NCI-H1048 (cell line): ENCODE data around the gene ANHX.
"Not testable (repeated sequence)": the region's sequence is repeated elsewhere in the genome, so short reads cannot be mapped to it uniquely, and the experiment has no call there.

Experiments
- DNase-seq: peaks from one replicate; lab custom pipeline; 2025; lab: John Stamatoyannopoulos, UW

Gene ANHX

DNA sequence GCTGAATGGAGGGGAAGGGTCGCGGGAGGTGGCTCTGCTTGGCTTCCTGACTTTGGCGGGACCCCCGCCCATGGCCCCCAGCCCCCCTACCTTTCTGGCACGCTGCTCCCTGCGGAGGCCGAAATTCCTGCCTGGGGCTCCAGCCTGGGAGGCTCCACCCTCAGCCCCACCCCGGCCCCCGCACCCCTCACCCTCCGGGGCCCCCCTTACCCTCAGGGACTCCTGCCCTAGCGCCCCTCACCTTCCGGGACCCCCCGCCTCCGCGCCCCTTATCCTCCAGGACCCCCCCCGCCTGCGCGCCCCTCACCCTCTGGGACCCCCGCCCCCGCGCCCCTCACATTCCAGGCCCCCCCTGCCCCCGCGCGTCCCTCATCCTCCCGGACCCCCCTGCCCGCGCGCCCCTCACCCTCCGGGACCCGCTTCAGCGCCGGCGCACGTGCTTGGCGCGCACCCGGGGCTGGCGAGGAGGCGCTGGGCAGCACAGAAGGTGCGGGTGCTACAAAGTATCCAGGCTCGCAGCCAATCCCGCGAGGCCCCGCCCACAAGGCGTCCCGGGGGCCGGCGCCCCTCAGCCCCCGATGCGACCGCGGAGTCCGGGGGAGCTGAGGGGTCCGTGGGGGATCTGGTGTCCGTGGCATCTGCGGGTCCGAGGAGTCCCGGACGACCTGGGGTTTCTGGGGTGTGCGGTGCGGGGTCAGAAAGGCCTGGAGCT is at the start of gene ANHX:
Gene ANHX, minus strand, starts transcription at position 477 of the 712 bp plus-strand sequence. CDS start 1,521 bp downstream, outside the sequence.
- no peak for DNase-seq

DNA sequence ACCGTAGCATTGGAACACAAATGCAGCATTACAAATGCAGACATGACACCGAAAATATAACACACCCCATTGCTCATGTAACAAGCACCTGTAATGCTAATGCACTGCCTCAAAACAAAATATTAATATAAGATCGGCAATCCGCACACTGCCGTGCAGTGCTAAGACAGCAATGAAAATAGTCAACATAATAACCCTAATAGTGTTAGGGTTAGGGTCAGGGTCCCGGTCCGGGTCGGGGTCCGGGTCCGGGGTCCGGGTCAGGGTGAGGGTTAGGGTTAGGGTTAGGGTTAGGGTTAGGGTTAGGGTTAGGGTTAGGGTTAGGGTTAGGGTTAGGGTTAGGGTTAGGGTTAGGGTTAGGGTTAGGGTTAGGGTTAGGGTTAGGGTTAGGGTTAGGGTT is 29.0 kb upstream of the ANHX start:
- DNase-seq = not testable (repeated sequence)

DNA sequence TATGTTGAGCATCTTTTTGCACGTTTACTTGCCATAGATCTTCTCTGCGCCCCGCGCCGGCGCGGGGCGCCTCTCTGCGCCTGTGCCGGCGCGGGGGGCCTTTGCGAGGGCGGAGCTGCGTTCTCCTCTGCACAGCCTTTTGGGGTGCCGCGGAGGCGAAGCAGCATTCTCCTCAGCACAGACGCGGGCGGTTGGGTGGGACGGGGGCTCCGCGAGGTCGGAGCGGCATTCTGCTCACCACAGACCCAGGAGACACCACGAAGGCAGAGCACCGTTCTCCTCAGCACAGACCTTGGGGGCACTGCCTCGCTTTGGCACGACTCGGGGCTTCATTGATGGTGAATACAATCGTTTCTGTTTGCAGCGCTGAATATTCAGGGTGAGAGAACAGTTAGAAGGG is 28.5 kb upstream of the ANHX start:
- no peak for DNase-seq

DNA sequence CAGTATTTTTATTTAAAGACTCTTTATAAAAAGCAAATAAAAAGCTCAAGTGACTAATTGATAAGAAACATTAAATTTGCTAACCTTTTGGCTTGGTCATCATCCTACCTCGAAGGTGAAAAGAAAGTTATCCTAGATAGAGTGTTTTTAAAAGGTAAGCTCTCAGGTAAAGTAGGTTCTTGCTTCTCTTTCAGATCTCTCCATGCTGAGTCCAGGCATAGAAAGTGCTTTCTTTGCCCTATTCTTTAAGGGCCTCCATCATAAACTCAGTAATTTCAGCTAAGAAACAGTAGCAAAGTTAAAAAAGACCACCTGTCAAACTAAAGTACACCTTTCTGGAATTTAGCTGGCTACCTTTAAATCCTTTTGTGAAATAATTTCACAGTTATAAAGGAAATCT is 20.6 kb upstream of the ANHX start:
- DNase-seq = no peak

DNA sequence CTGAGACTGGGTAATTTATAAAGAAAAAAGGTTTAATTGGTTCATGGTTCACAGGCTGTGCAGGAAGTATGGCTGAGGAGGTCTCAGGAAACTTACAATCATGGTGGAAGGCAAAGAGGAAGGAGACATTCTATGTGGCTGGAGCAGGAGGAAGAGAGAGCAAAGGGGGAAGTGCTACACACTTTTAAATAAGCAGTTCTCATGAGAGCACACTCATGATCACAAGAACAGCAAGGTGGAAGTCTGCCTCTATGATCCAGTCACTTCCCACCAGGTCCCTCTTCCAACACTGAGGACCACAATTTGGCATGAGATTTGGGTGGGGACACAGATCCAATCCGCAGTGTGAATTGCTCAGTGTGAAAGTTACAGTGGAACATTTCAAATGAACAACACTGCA is 20.2 kb upstream of the ANHX start:
- not testable (repeated sequence) for DNase-seq

DNA sequence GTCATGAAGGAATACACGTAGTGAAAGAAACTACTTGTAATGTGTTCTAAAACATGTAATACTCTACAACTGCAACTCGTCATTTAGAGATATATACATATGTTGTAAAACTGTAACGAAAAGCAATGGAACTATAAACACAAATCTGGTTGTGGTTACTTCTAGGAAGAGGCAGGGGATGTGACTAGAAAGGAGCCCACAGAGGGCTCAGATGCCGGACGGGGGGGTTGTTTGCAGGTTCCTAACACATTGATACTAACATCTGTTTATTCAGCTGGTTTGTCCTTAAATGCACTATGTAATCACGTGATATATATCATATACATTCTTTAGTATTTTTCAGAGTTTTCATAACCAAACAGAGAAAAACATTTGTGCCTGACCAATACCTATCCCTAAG is 16.1 kb upstream of the ANHX start:
- DNase-seq = no peak

DNA sequence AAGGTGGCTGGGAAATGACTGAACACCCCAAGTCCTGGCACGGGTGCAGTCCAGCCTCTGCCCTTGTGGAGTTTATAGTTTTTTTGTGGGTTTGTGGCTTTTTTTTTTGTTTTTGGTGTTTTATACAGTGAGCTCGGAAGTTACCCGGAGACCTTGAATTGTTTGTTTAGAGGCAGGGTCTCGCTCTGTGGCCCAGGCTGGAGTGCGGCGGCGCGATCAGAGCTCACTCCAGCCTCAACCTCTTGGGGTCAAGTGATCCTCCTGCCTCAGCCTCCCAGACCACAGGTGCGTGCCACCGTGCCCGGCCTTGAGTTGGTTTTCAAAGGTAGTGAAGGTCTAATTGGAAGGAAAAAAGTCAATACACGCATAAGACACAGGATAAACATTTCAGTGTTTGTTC is 879 bp upstream of the ANHX start:
- DNase-seq = no peak

DNA sequence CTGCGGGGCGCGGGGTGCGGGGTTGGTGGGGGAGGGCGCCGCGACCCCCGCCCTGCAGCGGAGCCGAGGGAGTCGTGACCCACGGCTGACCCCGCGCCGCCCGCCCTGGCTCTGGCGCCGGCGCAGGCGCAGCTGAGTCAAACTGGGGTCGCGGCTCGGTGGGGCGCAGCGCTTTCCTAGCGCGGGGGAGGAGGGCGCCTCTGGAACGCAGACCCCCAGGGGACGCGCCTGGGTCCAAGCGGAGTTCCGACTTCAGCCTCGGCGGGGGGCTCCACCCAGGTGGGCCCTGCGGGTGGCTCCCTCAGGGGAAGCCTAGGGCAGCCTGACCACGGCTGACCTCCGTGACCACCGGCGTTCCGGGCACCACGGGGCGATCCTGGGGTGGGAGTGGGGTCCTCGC is 467 bp upstream of the ANHX start:
- DNase-seq = no peak

DNA sequence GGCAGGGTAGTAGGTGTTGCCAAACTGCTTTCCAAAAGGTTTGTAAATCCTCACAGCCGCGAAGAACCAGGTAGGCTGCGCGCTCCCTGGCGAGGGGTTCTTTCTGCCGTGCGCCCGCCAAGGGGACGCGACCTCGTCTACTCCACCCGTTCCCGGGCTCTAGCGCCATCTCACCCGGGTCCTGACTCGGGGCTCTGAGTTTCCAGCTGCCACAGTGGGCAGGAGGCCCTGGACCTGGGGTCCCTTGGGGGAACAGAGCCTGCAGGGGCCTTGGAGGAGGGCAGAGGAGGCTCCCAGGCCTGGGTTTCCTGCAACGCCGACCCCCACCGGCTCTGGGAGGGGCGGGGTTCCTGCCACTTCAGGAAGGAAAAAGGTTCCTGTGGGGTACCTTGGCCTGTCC is 706 bp downstream of the ANHX start:
- no peak for DNase-seq

DNA sequence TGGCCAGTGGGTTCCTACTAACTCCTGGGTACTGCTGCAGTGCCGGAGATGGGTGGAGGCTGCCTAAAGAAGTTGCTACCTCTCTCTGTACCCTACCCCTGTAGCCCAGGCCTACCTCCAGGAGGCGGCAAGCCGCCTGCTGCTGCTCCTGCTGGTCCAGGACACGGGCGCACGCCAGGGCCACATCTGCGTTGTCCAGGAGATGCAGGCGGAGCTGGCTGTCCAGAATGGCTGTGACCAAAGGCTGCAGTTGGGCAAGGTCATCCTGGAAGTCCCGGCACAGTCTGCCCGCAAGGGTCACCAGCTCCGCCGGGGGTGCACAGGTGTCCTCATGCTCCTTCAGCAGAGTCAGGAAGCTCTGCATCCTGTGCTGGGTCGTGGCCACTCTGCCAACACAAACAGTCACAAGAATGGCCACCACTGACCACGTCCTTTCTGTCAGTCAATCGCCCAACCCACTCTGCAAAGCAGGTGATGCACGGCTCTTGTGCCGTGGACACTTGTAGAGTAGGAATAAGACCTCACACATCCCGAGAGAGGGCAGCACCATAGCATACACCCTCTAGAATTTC is 1.6 kb downstream of the ANHX start:
- DNase-seq = no peak

DNA sequence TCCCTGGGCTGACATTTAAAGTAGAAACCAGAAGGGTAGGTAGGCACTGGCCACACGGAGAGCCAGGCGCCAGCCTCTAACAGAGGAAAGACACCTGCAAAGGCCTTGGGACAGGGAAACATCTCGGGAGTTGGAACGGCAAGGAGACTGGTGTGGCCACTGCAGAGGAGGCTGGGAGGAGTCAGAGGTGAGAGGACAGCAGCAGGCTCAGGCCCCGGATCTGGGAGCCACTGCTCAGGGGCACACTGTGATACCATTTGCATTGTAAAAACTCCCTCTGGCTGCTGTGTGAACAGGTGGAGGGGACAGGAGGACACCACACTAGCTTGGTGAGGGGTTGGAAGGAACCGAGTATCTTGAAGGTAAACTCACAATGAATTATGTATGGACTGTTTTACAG is 2.7 kb downstream of the ANHX start:
- no peak for DNase-seq

DNA sequence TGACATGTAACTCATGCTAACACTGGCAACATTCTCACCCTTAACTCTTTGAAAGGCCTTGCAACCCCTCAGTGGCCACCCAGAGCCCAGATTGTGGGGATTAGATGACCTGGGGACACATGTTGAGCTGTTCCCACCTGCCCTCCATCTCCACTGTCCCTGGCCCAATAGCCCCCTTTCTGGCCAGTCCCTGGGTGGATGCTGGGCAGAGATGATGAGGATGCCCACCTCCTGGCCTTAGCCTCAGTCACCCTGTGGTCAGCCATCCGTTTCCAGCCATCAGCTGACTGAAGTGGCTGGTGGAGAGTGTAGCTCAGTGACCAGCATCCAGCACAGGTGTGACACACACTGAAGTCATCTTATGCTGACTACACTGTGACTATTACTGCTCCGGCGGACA is 4.7 kb downstream of the ANHX start:
- no peak for DNase-seq

DNA sequence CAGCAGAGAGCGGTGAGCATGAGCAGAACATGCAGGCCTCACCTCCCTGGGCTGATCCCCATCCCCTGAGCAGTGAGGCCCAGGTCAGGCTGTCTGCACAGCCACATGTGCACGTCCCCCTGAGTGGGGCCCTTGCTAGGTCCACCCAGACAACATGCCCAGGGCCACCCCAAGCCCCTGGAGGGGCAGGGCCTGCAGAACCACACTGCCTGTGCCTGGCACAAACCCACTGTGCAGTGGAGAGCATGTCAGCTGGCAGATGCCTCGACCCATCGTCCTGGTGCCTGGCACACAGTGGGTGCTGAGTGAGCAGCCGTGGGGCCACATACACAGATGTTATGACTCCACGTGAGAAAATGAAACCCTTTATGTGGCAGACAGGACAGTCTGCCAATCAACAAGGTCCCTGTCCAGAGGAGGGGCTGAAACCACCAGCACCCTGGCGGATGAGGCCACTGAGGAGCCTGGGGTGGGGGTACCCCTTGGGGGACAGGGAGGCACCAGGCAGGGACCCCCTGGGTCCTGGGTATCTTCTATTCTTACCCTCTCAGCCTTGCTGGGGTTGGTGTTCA is 8.3 kb downstream of the ANHX start:
- no peak for DNase-seq

DNA sequence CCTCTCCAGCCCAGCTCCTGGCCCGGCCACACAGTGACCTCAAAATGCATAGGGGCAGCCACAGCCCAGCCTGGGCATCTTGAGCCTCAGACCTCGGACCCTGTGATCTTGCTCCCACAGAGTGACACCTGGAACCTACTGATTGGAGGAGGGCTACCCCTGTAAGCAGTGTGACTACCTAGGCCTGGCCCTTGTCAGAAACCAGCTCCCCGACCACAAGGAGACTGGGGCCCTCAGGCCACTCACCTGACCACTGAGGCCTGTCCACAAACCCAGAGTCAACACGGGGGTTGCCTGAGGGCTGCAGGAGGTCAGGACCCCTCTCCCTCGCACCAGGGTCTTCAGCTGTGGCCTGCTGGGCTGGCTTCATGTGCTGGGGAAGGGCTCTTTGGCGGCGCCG is 9.0 kb downstream of the ANHX start:
- no peak for DNase-seq

DNA sequence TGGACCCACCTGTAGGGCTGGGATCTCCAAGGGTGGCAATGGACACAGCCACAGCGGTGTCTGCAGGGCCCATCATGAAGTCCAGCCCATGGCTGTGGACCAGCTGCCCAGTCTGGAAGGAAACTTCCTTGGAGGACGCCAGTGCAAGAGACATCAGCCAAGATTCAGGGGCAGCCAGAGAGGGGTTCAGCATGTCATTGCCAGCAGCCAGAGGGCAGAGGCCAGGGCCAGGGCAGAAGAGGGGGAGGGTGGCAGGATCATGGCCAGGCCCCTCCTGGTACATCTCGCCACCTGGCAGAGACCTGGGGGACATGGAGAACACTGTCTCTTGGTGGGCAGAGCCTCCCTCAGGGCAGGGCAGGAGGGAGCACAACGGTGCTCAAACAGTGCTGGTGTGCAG is 10.2 kb downstream of the ANHX start:
- DNase-seq = no peak

DNA sequence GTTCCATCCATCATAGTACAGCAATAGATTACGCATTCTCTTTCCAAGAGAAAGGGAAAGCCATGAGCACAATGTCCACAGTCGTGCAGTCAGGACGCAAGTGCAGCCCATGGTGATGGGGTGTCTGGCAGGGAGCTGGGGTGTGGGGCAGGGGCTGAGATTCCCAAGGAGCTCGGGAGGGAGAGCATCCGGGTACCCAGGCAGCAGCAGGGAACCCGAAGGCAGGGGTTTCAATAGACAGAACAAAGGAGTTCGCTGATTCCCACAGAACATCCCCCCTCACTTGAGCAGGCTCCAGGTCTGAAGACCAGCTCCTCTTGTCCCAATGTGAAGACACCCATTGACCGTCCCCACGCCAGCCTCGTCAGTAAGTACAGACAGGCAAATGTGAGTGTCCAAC is 13.5 kb downstream of the ANHX start:
- no peak for DNase-seq

DNA sequence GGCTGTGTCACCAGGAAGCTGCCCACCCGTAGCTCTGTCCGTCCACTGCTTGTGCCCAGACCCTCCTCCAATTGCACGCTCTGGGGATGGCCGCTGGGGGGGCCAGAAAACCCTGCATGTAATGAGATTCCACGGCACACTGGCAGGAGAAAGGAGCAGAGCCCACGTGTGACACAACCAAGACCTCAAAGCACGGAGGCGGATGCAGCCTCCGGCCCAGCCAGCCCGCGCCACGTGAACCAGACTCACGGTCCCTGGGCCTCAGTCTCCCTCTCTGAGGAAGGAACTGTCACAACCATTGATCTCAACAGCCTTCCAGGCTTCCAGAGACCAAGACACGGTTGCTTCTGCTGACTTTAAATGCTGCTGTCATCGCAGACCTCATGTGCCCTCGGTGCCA is 14.4 kb downstream of the ANHX start:
- no peak for DNase-seq

DNA sequence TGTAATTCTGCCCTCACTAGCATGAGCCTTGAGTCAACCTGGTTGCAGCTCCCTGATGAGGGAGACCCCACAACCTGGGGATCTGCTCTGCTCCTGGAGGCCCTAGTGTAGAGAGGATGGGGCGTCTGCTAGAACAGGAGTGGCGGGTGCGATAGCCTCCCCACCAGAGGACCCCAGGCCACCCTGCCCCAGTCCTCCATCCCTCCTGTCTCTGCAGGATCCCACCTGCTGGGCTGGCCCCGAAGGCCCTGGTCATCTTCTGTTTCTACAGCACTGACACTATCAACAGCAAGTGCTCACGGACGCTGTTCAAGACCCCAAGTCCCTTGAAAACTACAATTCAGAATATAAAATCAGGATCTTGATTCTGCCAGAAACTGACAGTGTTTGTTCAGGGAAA is 15.2 kb downstream of the ANHX start:
- no peak for DNase-seq

DNA sequence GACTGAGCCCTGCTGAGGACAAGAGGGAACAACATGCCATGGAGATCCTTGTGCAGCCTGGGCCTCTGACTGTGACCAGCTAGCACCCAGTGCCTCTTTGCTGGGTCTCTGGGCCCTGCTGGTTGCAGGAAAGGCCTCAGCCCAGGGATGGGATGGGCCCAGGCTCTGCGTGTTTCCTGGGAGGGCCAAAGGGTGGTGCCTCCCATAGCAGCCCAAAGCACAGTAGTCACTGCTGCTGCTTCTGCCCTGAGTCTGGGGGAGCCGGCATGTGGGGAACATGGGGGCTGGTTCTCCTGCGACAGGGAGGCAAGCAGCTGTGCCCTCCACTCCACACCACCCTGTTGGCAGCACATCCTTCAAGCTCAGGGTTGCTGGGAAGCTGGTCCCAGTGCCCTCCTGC is 18.5 kb downstream of the ANHX start:
- DNase-seq = no peak

DNA sequence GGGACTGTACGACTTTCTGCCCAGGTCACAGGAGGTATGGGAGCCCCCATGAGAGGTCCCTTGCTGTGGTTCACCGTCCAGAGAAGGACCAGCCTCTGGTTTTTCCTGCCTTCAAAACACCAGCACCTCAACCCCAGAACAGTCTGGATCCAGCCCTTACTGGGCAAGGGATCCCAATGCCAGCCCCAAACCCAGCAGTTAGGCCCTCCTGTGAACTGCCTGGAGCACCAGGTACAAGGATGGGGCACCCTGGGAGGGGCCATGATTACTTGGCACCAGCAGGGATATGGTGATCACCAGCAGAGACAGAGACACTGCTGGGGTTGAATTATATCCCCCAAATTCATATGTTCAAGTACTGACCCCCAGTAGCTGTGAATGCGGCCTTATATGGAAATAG is 20.0 kb downstream of the ANHX start:
- DNase-seq = no peak

DNA sequence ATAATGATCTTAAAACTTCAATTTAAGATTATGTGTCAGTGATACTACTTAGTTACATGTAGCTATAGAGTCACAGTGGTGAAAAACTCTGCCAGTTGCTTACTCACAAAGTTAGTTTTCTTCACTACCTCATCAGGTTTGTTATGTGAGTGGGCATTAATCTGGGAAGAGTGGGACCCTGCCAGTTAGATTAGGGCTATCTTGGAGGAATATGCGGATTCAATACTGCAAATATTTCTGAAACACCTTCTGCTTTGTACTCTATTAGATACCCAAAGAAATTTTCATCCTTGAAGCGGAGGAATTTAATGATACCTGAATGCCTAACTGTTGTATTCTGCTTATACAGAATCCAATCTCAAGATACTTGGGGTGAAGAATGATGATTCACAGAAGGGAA is 29.3 kb downstream of the ANHX start:
- DNase-seq = no peak

DNA sequence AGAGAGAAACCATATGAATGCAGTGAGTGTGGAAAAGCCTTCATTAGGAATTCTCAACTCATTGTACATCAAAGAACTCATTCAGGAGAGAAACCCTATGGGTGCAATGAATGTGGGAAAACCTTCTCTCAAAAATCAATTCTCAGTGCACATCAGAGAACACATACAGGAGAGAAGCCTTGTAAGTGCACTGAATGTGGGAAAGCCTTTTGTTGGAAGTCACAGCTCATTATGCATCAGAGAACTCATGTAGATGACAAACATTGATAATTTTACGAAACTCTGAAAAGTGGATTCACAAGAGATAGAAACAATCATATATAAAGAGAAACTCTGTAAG is 31.4 kb downstream of the ANHX start:
- DNase-seq = no peak

DNA sequence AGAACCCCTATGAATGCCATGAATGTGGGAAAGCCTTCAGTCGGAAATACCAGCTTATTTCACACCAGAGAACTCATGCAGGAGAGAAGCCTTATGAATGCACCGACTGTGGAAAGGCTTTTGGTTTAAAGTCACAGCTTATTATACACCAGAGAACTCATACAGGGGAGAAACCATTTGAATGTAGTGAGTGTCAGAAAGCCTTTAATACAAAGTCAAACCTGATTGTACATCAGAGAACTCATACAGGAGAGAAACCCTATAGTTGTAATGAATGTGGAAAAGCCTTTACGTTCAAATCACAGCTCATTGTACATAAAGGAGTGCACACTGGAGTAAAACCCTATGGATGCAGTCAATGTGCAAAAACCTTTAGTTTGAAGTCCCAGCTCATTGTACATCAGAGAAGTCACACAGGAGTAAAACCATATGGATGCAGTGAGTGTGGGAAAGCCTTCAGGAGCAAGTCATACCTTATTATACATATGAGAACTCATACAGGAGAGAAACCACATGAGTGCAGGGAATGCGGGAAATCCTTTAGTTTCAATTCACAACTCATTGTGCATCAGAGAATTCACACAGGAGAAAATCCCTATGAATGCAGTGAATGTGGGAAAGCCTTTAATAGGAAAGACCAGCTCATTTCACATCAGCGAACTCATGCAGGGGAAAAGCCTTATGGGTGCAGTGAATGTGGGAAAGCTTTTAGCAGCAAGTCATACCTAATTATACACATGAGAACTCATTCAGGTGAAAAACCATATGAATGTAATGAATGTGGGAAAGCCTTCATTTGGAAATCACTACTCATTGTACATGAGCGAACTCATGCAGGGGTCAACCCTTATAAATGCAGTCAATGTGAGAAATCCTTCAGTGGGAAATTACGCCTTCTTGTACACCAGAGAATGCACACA is 32.1 kb downstream of the ANHX start:
- DNase-seq = no peak
